ENCODE data around the gene PTPN12.
A peak's percentile ranks its signal among the peaks of the same experiment; 100 is the strongest.
"Not testable (repeated sequence)": the region's sequence is repeated elsewhere in the genome, so short reads cannot be mapped to it uniquely, and the experiment has no call there.

Gene PTPN12

DNA sequence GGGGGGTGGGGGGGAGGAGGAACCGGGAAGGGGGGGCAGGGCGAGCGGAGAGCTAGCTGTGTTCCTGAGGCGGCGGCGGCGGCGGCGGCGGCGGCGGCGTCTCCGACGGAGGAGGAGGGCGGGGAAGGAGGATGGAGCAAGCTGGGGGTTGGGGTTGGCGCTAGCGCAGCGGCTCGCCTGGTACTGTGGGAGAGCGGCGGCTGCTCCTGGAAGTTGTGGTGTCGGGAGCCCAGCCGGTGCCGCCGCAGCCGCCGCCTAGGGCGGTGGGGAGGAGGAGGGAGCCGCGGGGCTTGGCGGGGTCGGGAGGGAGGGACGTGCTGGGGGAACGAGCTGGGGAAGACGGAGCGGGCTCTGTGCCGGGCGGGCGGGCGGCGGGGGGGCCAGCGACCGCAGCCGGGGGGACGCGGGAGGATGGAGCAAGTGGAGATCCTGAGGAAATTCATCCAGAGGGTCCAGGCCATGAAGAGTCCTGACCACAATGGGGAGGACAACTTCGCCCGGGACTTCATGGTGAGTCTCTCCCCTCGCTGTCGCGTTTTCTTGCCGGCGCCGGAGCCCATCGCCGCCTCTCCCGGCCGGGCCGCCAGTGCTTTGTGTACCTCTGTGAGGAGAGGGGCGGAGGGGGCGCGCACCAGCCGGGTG, at the start of gene PTPN12:
Gene PTPN12, plus strand, starts transcription at position 160 of the 642 bp plus-strand sequence. Its CDS starts 252 bp downstream, at position 412.
- H3K36me3 ChIP-seq (ENCODE audit: insufficient read depth, low read length) = peaks cover 3% of the 10 kb centered on the region
- H3K4me1 ChIP-seq (ENCODE audit: insufficient read depth, low read length) = peaks cover 9% of the 10 kb centered on the region
- H3K9me3 ChIP-seq (ENCODE audit: control insufficient read depth, insufficient read depth, low read length) = 0 out of 2 replicates have a peak, but pooled peaks cover 5% of the 10 kb centered on the region
- peak within 1 kb of the TSS; percentile 99 for H3K9ac ChIP-seq (ENCODE audit: low read depth, low read length)

DNA sequence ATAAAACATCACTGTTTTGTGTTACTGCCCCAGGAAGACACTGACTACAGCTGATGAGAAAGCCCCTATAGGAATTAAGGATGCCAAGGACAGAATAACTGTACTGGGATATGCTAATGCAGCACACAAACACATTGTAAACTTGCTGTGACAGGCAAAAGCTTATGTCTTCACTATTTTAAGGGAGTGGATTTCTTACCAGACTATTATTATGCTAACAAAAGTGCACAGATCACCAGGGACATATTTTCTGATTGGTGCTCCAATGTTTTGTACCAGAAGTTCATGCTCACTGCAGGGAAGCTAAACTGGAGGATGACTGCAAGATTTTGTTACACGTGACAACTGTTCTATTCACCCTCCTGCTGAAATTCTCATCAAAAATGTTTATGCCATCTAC, 48.1 kb upstream of the PTPN12 start:
- Histone ChIP-seq H3K9me3 (ENCODE audit: control insufficient read depth, insufficient read depth, low read length) (no peaks in the 10 kb centered on the region), H3K9ac (ENCODE audit: low read depth, low read length) (no peak overlapping the region), H3K4me1 (ENCODE audit: insufficient read depth, low read length) (no peaks in the 10 kb centered on the region), H3K36me3 (ENCODE audit: insufficient read depth, low read length) (no peaks in the 10 kb centered on the region)

GRCh38 chr7:77497079-77497478, 40.0 kb upstream of the PTPN12 start:
- Histone ChIP-seq H3K4me1 (ENCODE audit: insufficient read depth, low read length) (no peaks in the 10 kb centered on the region; the same call in 1 of the 2 replicates), H3K36me3 (ENCODE audit: insufficient read depth, low read length) (no peaks in the 10 kb centered on the region), H3K9me3 (ENCODE audit: control insufficient read depth, insufficient read depth, low read length) (peaks cover 3% of the 10 kb centered on the region; the same call in 1 of the 2 replicates), H3K9ac (ENCODE audit: low read depth, low read length) (no peak overlapping the region)

- Histone ChIP-seq H3K9ac (ENCODE audit: low read depth, low read length) (no peak overlapping the region), H3K36me3 (ENCODE audit: insufficient read depth, low read length) (no peaks in the 10 kb centered on the region), H3K4me1 (ENCODE audit: insufficient read depth, low read length) (no peaks in the 10 kb centered on the region; the same call in 1 of the 2 replicates), H3K9me3 (ENCODE audit: control insufficient read depth, insufficient read depth, low read length) (peaks cover 3% of the 10 kb centered on the region; the same call in 1 of the 2 replicates)
These were observed 38.3 kb upstream of the PTPN12 start for GRCh38 chr7:77498659-77499379.

- Histone ChIP-seq H3K9me3 (ENCODE audit: control insufficient read depth, insufficient read depth, low read length) (no peaks in the 10 kb centered on the region), H3K36me3 (ENCODE audit: insufficient read depth, low read length) (no peaks in the 10 kb centered on the region), H3K4me1 (ENCODE audit: insufficient read depth, low read length) (no peaks in the 10 kb centered on the region; the same call in 1 of the 2 replicates), H3K9ac (ENCODE audit: low read depth, low read length) (no peak overlapping the region)
These were observed 35.9 kb upstream of the PTPN12 start for GRCh38 chr7:77501192-77501515.

GRCh38 chr7:77504951-77505350, 32.1 kb upstream of the PTPN12 start:
- Histone ChIP-seq H3K4me1 (ENCODE audit: insufficient read depth, low read length) (no peaks in the 10 kb centered on the region), H3K9me3 (ENCODE audit: control insufficient read depth, insufficient read depth, low read length) (no peaks in the 10 kb centered on the region), H3K36me3 (ENCODE audit: insufficient read depth, low read length) (no peaks in the 10 kb centered on the region), H3K9ac (ENCODE audit: low read depth, low read length) (no peak overlapping the region)

- Histone ChIP-seq H3K4me1 (ENCODE audit: insufficient read depth, low read length) (no peaks in the 10 kb centered on the region), H3K36me3 (ENCODE audit: insufficient read depth, low read length) (no peaks in the 10 kb centered on the region), H3K9ac (ENCODE audit: low read depth, low read length) (no peak overlapping the region)
These were observed 30.2 kb upstream of the PTPN12 start for GRCh38 chr7:77506899-77507298.

DNA sequence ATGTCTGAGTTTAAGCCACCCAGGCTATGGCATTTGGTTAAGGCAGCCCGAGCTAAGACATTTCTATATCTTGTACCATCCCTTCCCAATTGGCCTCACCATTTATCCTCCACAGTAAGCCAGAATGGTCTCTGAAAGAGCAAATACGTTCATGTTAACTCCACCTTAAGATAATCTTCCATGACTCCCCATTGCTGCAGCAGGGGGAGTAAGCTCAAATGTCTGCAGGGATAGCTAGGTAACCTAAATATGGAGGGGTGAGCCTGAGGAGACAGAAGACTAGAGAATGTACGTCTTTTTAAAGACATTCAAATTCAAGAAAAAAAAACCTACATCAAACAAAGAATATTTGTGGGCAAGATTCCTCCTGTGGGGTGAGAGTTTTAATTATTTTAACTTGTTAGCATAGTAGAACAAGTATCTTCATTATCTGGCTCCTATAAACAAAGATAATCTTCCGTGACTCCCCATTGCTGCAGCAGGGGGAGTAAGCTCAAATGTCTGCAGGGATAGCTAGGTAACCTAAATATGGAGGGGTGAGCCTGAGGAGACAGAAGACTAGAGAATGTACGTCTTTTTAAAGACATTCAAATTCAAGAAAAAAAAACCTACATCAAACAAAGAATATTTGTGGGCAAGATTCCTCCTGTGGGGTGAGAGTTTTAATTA, 24.0 kb upstream of the PTPN12 start:
- not testable (repeated sequence) for H3K4me1 ChIP-seq (ENCODE audit: insufficient read depth, low read length); H3K36me3 ChIP-seq (ENCODE audit: insufficient read depth, low read length); H3K9ac ChIP-seq (ENCODE audit: low read depth, low read length); H3K9me3 ChIP-seq (ENCODE audit: control insufficient read depth, insufficient read depth, low read length)

More at GRCh38 chr7:77506899-77507298, 30.2 kb upstream of the PTPN12 start:
- H3K9me3 ChIP-seq (ENCODE audit: control insufficient read depth, insufficient read depth, low read length) = no peaks in the 10 kb centered on the region

DNA sequence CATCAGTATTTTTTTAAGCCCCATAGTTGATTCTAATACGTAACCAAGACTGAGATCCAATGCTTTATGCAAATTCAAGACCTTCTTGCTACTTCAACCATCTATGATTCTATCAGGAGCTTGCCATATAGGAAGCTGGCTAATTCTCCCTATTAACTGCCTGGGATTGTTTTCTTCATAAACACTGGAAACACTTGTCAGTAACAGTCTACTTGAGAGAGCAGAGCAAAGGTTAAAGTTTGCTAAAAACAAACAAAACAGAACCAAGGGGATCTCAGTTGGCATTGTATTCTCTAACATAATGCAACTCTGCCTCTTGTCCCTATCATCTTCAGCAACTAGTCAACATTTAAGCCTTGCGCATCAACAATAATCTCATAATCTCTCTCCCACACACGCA, 21.0 kb upstream of the PTPN12 start:
- Histone ChIP-seq H3K4me1 (ENCODE audit: insufficient read depth, low read length) (no peaks in the 10 kb centered on the region), H3K9me3 (ENCODE audit: control insufficient read depth, insufficient read depth, low read length) (no peaks in the 10 kb centered on the region), H3K36me3 (ENCODE audit: insufficient read depth, low read length) (no peaks in the 10 kb centered on the region), H3K9ac (ENCODE audit: low read depth, low read length) (no peak overlapping the region)

GRCh38 chr7:77520261-77520660, 16.8 kb upstream of the PTPN12 start:
- no peak overlapping the region for H3K9ac ChIP-seq (ENCODE audit: low read depth, low read length)
- no peaks in the 10 kb centered on the region for H3K9me3 ChIP-seq (ENCODE audit: control insufficient read depth, insufficient read depth, low read length)
- no peaks in the 10 kb centered on the region for H3K36me3 ChIP-seq (ENCODE audit: insufficient read depth, low read length)
- H3K4me1 ChIP-seq (ENCODE audit: insufficient read depth, low read length) = no peaks in the 10 kb centered on the region

DNA sequence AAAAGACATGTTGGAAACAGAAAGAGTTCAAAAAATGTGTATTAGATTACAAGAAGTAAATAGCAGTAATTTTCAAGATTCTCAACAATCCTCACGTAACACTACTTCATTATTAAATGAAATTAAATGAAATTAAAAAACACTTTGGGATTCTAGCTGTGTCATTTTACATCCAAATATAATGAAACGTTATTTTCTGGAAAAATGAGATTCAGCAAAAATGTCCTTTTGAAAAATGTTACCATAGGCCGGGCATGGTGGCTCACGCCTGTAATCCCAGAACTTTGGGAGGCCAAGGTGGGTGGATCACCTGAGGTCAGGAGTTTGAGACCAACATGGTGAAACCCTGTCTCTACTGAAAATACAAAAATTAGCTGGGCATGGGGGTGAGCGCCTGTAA, 15.6 kb upstream of the PTPN12 start:
- not testable (repeated sequence) for H3K9me3 ChIP-seq (ENCODE audit: control insufficient read depth, insufficient read depth, low read length); H3K4me1 ChIP-seq (ENCODE audit: insufficient read depth, low read length); H3K36me3 ChIP-seq (ENCODE audit: insufficient read depth, low read length); H3K9ac ChIP-seq (ENCODE audit: low read depth, low read length)

GRCh38 chr7:77524731-77525130, 12.4 kb upstream of the PTPN12 start:
- Histone ChIP-seq H3K9me3 (ENCODE audit: control insufficient read depth, insufficient read depth, low read length) (no peaks in the 10 kb centered on the region), H3K36me3 (ENCODE audit: insufficient read depth, low read length) (no peaks in the 10 kb centered on the region), H3K4me1 (ENCODE audit: insufficient read depth, low read length) (no peaks in the 10 kb centered on the region), H3K9ac (ENCODE audit: low read depth, low read length) (no peak overlapping the region)

DNA sequence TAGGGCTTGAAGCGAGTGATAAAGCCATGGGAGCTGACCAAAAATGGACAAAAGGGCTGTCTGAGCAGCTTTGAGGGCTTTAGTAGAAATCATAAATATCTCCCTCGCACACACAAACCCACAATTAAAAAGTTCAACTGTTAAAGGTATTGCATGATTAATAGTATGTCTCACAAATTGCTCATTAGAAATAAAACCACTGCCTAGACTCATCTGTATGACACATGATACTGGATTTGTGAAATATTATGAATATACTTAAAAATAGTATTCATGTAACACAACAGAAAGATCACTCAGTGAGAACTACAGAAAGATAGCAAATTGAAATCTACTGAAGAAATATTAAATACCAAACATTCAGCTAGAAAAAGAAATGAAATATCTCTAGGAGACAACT, 11.9 kb upstream of the PTPN12 start:
- H3K9me3 ChIP-seq (ENCODE audit: control insufficient read depth, insufficient read depth, low read length) = no peaks in the 10 kb centered on the region
- no peaks in the 10 kb centered on the region for H3K4me1 ChIP-seq (ENCODE audit: insufficient read depth, low read length)
- no peak overlapping the region for H3K9ac ChIP-seq (ENCODE audit: low read depth, low read length)
- no peaks in the 10 kb centered on the region for H3K36me3 ChIP-seq (ENCODE audit: insufficient read depth, low read length)

DNA sequence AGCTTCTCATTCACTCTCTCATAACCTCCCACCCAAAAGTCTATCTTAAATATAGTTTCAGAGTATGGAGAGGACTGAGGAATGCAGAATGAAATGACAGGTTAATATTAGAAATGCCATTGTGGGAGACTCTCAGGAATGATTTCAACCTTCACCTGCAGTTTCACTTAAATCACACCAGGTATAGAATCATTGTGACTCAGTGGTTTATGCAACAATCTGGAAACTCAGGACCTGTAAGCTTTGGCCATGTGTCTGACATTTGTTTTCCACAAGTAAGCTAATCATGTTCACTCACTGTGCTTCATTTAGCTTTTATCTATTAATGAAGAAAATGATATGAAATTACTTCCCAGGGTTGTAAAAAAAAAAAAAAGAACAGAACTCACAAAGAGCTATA, 8.7 kb upstream of the PTPN12 start:
- no peak overlapping the region for H3K9ac ChIP-seq (ENCODE audit: low read depth, low read length)
- no peaks in the 10 kb centered on the region for H3K36me3 ChIP-seq (ENCODE audit: insufficient read depth, low read length)
- H3K4me1 ChIP-seq (ENCODE audit: insufficient read depth, low read length) = no peaks in the 10 kb centered on the region
- H3K9me3 ChIP-seq (ENCODE audit: control insufficient read depth, insufficient read depth, low read length) = no peaks in the 10 kb centered on the region

- H3K9me3 ChIP-seq (ENCODE audit: control insufficient read depth, insufficient read depth, low read length) = no peaks in the 10 kb centered on the region
- no peaks in the 10 kb centered on the region for H3K4me1 ChIP-seq (ENCODE audit: insufficient read depth, low read length)
- H3K36me3 ChIP-seq (ENCODE audit: insufficient read depth, low read length) = no peaks in the 10 kb centered on the region
- H3K9ac ChIP-seq (ENCODE audit: low read depth, low read length) = no peak overlapping the region
These were observed 7.8 kb upstream of the PTPN12 start for GRCh38 chr7:77529279-77529678.

Data from ES-I3 (cell line).